H7 (cell line): ENCODE data around the gene TIGD6. TPM values are rescaled to one million over a fixed set of nuclear protein-coding genes. Genes with fewer than 3 reads are reported as not detected.
A peak's percentile ranks its signal among the peaks of the same experiment; 100 is the strongest.

Source experiments
- DNase-seq: peaks from one replicate; pipeline ENCODE4 v3.0.0; 2012
- H3K27me3 ChIP-seq: 2 replicates; pipeline ENCODE4 v1.6.0; 2011; ENCODE audit warnings: mild to moderate bottlenecking, low read length; ENCODE audit not compliant: control insufficient read depth, insufficient read depth
- H3K36me3 ChIP-seq: replicated peaks from 2 replicates; pipeline ENCODE4 v1.5.1; 2011; ENCODE audit warnings: low read length; ENCODE audit not compliant: control insufficient read depth, insufficient read depth
- H3K4me3 ChIP-seq: 2 replicates; pipeline ENCODE4 v1.5.1; 2011; ENCODE audit warnings: low read depth, mild to moderate bottlenecking, control low read depth, low read length, moderate library complexity; ENCODE audit not compliant: insufficient read depth
- total RNA-seq: library from RNA; depleted of rRNA; stranded (reverse); fragments of >200 nt; shearing (Covaris generic); gene quantifications from 2 replicates; pipeline ENCODE4 v1.2.3, GENCODE V29; 2014

Gene TIGD6
- total RNA-seq, 1 experiment from 2014 or later = 3.9 TPM

DNA sequence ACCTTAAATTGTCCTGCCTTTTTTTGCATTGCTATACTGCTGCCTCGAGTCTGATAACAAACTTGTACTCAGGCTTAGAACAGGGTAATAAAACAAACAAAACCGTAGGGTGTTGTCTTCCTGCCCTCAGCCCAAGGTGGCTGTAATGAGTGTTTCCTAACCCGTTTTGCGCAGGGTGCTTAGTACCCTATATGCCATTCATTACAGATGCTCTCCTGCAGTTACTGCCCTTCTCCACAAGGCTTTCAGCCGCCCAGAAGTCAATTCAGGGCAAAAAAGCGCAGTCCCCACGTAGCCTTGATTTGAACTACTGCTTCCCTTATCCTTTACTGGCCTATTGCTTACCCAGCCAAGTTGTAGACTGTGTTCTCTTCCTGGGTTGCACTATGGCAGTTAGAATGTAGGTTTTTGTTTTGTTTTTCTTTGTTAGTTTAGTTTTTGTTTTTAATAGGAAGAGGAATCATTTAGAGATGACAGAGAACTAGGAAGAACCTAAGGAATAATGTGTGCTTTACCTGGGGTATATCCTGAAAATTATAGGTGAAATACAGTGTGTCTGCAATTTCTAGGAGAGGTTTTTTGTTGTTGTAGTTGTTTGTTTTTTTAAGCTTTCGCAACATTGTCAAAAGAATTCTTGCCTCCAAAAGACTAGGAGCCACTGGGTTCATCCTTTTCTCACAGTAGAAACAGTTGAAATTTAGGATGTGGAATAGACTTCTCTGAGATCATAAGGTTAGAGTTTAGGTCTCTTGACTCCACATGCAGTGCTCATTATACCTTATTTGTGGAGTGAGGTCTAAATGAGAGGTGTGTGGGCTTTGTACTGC, 1.4 kb upstream of the TIGD6 start:
- DNase-seq = peak; percentile 81
- Histone ChIP-seq H3K4me3 (peak overlapping the region; percentile 92), H3K36me3 (peaks cover 7% of the 10 kb centered on the region), H3K27me3 (no peaks in the 10 kb centered on the region)

DNA sequence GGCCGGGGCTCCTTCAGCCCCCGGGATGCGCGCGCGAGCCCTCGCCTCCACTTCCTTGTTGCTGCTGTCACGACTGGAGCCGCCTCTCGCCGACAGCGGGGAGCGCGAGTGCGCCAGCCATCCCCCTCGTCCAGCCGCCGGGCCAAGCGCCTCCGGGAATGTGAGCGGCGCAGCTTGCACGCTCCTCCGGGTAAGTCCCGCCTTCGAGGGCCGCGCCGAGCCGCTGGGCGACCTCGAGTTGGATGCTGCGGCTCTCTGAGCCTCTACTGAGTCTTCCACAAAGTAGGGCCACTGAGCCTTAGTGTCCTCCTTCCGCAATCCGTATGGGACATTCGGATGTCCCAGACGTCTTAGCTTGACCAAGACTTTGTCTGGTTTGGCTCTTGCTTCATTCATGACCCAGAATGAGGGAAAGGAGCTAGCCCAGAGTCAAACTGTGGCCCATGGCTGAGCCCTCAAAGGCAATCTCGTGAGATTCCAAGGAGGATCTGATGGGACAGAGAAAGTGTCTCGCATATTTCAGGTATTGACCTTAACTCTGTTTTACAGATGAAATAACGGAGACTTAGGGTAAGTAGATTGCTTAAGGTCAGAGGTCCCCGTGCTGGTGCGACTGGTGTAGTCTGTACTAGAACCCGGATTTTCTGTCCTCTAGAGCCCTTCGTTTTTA, 671 bp upstream of the TIGD6 start:
- H3K4me3 ChIP-seq = peak overlapping the region; percentile 92
- H3K27me3 ChIP-seq = no peaks in the 10 kb centered on the region
- peaks cover 6% of the 10 kb centered on the region for H3K36me3 ChIP-seq
- peak; percentile 80 for DNase-seq

DNA sequence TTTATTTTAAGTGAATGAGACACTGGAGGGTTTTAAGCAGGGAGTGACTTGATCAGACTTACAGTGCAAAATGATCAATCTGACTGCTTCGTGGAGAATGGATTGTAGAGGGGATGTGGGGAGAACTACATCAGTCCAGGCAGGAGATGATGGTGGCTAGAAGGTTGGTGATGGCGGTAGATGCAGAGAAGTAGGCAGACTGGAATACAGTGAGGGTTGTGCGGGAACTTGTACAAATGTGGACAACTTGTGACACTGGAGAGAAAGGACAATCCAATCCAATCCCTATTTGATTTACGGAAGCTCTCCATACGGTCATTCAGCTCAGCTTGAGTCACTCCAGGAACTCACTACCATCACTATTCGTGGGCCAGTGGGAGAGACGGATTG, 593 bp downstream of the TIGD6 start:
- peaks cover 4% of the 10 kb centered on the region for H3K36me3 ChIP-seq
- H3K4me3 ChIP-seq = peak overlapping the region; percentile 92
- DNase-seq = no peak
- no peaks in the 10 kb centered on the region for H3K27me3 ChIP-seq

DNA sequence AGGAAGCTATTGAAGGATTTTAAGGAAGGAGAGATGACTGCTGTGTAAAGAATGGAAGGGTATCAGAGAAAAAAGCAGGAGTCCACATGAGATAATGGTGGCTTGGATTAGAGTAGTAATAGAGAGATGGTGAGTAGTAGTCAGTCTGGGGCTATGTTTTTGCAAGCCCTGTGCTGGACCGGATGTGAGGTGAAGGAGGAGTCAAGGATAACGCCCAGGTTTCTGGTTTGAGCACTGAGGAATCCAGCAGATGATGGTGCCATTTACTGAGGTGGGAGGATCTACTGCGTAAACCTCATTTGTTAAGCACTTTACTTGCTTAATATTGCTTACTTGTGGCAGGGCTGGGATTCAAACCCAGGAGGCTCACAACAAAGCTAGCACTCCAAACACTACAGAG, 1.1 kb downstream of the TIGD6 start:
- no peaks in the 10 kb centered on the region for H3K27me3 ChIP-seq
- H3K36me3 ChIP-seq = no peaks in the 10 kb centered on the region
- no peak overlapping the region for H3K4me3 ChIP-seq
- DNase-seq = no peak

DNA sequence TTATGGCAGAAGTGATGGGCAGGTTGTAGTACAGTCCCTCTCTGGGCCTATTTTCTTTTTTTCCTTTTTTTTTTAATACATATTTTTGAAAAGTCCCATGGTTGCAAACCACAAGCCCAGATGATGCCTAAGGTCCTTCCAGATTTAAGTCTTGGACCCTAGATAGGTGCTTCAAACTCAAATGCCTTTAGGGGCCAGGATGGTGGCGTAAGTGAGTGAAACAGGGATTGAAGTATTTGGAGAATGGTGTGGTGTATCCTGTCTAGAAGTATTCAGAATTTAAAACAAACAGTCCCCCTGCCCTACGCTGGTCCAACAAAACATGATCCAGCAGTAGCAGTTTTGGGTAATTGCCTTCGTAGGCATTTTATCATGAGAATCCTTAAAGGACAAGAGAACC, 2.2 kb downstream of the TIGD6 start:
- H3K36me3 ChIP-seq = no peaks in the 10 kb centered on the region
- DNase-seq = no peak
- no peak overlapping the region for H3K4me3 ChIP-seq
- H3K27me3 ChIP-seq = no peaks in the 10 kb centered on the region

DNA sequence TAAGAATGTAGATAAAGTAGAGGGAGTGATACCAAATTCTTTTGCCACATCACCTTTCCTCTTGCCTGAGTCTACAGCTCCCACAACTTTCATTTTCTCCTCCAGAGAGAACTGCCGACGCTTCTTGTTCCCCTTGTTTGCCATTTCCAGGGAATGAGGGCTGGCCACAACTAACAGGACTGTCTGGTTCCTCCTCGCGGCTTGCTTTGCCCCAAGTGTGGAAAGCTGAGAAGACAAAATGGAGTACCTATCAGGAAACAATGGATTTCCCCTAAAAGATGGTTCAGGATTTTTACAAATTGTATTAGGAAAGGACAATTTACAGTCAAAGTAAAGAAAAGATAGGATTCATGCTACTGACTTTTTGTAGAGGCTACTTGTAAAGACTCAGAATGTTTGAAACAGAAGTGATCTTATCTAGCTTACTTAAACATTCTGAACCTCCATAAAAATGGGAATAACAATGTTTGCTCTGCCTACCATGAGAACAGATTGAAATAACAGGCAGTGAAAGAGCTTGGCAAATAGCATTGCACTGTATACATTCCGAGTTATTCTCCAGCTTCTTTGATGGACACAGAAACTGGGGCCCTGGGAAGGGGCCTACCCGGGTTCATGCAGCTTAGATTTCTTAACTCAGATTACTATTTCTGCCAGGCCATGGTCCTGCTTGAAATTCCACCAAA, 4.1 kb downstream of the TIGD6 start:
- no peak for DNase-seq
- Histone ChIP-seq H3K27me3 (no peaks in the 10 kb centered on the region), H3K36me3 (no peaks in the 10 kb centered on the region)

DNA sequence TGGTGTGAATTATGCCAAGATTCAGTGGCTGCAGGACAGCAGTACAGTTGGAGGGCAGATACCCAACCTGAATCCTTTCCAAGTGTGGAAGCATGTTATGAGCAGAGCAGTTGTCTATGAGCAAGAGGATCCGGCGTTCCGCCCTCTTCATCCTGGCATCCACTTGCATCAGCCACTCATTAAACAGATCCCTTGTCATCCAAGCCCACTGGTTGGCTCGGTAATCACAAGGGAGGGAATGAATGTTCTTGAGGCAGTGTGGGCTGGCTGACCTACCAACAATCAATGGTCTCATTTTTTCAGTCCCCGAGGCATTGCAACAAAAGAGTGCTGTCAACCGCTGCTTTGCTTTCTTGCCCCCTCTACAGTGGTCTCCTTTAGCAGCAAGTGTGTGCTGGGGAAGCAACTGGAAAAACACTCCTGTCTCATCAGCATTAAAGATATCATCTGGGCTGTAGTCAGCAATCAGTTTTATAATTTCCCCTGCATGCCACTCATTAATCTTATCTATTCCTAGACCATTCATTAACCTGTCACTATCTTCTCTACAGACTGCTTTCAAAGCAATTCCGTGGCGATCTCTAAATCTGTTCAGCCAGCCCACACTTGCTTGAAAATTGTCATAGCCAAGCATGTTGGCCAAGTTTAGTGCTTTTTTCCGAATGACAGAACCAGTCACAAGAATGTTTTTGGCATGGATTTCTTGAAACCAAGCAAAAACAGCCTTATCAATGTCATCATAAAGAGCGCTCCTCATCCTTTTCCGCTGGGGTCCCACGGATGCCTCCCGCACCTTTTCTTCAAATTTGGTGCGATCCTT, 4.9 kb downstream of the TIGD6 start:
- Histone ChIP-seq H3K36me3 (no peaks in the 10 kb centered on the region), H3K4me3 (no peak overlapping the region), H3K27me3 (no peaks in the 10 kb centered on the region)
- no peak for DNase-seq

More for the DNA sequence above, 4.1 kb downstream of the TIGD6 start:
- H3K4me3 ChIP-seq = no peak overlapping the region

DNA sequence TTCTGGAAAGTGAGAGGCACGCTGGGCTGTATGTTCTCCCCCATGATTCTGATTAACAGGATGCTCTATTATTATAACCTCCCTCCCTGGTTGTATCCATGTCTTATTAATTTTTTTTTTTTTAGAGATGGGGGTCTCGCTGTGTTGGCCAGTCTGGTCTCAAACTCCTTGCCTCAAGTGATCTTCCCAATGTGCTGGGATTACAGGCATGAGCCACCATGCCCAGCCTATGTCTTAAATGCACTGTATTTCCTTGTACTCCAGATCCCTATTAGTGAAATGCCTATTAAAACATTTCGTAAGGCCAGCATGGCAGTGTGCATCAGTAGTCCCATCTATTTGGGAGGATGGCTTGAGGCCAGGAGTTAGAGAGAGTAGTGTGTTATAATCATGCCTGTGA, 7.0 kb downstream of the TIGD6 start:
- Histone ChIP-seq H3K27me3 (no peaks in the 10 kb centered on the region), H3K36me3 (no peaks in the 10 kb centered on the region)
- no peak for DNase-seq

DNA sequence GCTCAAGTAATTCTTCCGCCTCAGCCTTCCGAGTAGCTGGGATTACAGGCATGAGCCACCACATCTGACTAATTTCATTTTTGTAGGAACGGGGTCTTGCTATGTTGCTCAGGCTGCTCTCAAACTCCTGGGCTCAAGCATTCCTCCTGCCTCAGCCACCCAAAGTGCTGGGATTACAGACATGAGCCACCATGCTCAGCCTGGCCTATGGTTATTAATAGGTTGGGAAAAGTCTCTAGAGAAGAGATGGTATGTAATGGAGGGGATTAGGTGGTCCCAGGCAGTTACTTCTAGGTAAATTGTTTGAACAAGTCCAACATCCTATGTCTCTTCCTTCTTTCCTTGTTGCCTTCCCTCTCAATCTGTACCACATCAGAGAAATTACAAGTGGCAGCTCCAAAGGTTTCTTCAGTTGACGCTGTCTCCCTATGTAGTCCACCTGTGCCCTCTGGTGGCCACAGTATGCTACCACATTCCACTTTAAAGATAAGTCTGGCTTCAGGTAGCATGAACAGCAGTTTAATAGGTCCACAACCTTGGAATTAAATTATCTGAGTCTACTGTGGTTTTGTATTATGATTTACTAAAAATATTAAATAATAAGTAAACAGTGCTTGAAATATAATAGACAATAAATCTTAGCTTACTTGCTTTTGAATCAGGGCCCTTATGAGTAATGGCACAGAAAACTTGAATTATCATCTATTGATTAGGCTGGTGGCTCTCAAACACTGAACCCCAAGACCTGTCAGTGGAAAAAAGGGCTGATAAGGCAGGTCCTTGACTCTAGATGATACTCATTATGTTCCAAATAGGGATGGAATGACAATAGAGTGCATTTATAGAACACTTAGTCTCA, 9.7 kb downstream of the TIGD6 start:
- DNase-seq = peak; percentile 70

More for the DNA sequence above, 7.0 kb downstream of the TIGD6 start:
- no peak overlapping the region for H3K4me3 ChIP-seq

DNA sequence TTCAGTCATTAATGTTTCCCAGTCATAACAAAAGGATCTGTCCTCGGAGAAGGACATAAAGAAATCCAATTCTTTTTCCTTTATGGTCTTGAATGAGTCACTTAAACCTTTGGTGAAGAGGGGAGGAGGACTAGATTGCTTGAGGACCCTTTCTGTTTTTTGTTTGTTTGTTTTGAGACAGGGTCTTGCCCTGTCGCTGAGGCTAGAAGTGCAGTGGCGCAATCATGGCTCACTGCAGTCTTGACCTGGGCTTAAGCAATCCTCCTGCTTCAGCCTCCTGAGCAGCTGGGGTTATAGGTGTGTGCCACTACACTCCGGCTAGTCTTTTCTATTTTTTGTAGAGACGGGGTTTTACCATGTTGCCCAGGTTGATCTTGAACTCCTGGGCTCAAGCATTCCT, 12.3 kb downstream of the TIGD6 start:
- no peaks in the 10 kb centered on the region for H3K27me3 ChIP-seq
- DNase-seq = no peak
- H3K36me3 ChIP-seq = no peaks in the 10 kb centered on the region
- H3K4me3 ChIP-seq = no peak overlapping the region

More for the DNA sequence above, 9.7 kb downstream of the TIGD6 start:
- no peaks in the 10 kb centered on the region for H3K27me3 ChIP-seq
- no peaks in the 10 kb centered on the region for H3K36me3 ChIP-seq
- no peak overlapping the region for H3K4me3 ChIP-seq

DNA sequence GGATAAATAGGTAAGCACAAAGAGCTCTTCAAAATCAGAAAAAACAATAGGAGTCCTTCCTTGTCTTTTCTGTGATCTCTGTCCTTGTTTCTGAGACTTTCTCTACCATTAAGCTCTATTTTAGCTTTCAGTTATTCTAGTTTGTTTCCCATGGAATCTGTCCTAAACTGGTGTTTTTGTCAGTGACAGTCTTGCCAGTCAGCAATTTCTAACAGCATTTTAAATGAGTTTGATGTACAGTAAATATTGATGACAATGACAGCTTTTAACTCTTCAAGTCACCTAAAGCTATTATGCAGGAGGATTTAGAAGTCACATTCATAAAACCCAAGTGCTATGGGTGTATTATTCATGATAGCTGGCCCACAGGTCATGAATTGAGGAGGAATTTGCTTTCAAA, 17.9 kb downstream of the TIGD6 start:
- Histone ChIP-seq H3K4me3 (no peak overlapping the region), H3K36me3 (peaks cover 1% of the 10 kb centered on the region; the same call in 1 of the 2 replicates), H3K27me3 (no peaks in the 10 kb centered on the region)
- DNase-seq = no peak

DNA sequence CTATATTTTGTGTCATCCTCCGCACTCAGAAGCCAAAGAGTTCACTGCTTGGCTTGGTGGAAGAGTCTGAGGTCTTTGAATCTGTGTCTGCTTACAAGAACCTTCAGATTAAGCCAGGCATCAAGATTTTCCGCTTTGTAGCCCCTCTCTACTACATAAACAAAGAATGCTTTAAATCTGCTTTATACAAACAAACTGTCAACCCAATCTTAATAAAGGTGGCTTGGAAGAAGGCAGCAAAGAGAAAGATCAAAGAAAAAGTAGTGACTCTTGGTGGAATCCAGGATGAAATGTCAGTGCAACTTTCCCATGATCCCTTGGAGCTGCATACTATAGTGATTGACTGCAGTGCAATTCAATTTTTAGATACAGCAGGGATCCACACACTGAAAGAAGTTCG, 19.2 kb downstream of the TIGD6 start:
- Histone ChIP-seq H3K4me3 (no peak overlapping the region), H3K36me3 (peaks cover 1% of the 10 kb centered on the region; the same call in 1 of the 2 replicates), H3K27me3 (no peaks in the 10 kb centered on the region)
- DNase-seq = no peak

DNA sequence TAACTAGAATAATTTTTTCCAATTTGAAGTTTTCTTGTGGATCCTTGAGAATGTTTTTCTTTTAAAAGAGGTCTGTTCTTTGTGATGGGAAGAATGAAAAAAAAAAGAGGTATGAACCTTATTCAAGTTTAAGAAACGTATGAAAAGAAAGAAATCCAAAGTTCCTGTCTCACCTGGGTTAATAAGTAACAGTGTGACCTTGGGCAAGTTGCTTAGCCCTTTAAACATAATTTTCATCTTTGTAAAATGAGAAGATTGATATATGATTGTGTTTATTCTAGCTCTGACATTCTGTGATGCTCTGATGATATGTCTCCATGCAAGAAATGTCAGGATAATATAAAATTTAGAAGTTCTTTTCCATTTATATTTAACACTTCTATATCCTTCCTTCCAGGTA, 20.6 kb downstream of the TIGD6 start:
- H3K36me3 ChIP-seq = peaks cover 1% of the 10 kb centered on the region; the same call in 1 of the 2 replicates
- no peak overlapping the region for H3K4me3 ChIP-seq
- no peaks in the 10 kb centered on the region for H3K27me3 ChIP-seq
- DNase-seq = no peak
